NCI-H748 (cell line): Measurements from ENCODE around the gene RNF175.
"Not testable (repeated sequence)": the region's sequence is repeated elsewhere in the genome, so short reads cannot be mapped to it uniquely, and the experiment has no call there.

Experiments
- DNase-seq: peaks from one replicate; lab custom pipeline; 2025; ENCODE audit not compliant: unreplicated experiment; lab: John Stamatoyannopoulos, UW

The RNF175 gene

DNA sequence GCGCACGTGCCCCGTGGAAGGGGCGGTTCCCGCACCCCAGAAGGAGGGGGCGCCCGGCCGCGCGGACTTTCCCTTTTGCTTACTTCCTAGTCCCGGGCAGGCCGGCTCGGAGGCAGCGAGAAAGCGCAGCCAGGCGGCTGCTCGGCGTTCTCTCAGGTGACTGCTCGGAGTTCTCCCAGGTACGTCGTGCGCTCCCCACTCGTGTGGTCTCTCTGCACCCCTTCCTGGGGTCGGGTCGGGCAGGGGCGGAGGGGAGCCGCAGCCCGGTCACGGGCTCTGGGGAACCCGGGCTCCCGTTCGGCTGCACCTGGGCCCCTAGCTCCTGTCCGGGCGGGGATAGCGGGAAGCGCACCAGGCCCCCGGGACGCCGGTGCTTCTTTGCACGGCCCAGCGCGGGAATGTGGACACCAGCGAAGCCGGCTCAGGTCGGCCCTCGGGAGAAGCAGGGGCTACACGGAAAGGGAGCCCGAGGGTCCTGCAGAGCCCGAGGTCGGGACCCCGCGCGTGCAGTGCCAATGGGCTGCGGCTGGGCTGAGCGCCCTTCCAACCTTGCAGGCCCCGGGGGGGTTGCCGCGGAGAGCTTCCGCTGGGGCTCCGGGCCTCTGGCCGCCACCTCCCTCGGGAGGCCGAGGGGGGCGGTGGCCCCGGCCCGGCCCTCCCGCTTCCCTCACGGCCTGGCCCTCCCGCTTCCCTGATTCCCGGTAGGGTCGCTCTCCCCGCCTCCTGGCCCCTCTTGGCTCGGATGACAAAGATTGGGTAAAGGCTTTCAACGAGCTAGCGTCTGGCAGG is 75.4 kb downstream of the RNF175 start, which contains the start of gene TLR2:
Gene TLR2, plus strand, starts transcription at position 99 of the 789 bp plus-strand sequence. CDS start 18,628 bp downstream, outside the sequence.
- peak; percentile 26 for DNase-seq

DNA sequence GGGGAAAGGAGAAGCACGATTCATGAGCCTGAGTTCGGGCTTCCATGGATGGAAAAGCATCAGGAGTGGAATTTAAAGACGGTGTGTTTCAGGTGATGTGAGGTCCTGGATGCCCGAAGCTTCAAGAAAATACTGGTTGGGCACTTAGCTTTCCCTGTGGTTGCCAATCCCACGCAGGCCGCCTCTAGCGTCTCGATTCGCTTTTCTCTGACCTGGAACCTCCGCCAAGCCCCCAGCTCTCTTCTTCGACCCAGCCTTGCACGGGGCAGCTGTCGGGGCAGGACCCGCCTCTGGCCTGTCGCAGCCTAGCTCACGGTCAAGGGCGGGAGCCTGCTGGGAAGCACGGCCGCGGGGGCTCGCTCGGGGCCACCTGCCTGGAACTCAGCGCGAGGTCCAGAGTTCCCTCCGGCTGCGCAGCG is 76.1 kb downstream of the RNF175 start:
- no peak for DNase-seq

DNA sequence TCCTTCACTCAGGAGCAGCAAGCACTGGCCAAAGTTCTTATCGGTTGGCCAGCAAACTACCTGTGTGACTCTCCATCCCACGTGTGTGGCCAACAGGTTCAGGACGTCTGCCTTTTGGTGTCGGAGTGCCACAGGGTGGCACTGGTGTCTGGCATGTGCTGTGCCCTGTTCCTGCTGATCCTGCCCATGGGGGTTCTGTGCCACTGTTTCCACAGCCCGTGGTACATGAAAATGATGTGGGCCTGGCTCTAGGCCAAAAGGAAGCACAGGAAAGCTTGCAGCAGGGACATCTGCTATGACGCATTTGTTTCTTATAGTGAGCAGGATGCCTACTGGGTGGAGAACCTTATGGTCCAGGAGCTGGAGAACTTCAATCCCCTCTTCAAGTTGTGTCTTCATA is 80.3 kb downstream of the RNF175 start:
- no peak for DNase-seq

DNA sequence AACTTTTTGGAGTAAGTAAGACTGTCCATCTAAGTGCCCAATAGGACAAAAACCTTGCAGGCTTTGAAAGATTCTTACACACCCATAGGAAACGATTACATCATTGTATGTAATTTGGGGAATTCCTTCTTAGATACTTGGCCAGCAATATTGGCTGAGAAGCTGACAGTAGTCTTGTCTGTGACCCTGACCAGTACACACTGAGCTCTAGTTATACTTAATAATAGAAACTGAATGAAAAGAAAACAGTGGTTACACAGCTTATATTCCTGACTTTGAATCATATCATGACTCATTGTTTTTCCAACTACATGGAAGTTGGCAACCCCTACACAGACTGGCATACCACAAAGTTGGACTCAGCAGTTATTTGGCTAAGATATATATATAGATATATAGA is 82.8 kb downstream of the RNF175 start:
- no peak for DNase-seq

DNA sequence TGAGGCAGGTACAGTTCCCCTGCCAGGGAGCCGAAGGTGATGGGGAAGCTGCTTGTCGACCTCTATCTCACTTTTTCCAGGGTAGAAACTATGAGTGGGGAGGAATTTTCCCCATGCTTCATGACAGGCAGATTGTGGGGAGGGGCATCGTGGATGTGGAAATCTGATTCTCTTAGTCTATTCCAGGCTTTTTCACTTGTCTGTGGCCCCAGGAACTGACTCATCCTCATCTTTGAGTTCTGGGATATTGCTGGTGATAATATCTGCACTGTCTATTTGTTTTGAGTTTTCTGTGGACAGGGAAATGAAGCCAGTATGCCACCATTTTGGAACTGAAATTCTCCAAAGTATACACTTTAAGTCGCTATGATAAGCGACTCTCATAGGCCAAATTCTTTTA is 83.3 kb downstream of the RNF175 start:
- no peak for DNase-seq

DNA sequence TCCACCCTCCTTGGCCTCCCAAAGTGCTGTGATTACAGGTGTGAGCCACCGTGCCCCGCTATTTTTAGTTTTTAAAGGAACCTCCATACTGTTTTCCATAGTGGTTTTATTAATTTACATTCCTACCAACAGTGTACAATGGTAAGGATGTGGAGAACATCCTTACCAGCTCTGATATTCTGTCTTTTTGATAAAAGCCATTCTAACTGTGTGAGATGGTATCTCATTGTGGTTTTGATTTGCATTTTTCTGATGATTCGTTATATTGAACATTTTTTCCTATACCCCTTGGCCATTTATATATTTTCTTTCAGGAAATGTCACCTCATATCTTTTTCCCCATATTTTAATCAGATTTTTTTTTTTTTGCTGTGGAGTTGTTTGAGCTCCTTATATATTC is 90.0 kb downstream of the RNF175 start:
- no peak for DNase-seq

DNA sequence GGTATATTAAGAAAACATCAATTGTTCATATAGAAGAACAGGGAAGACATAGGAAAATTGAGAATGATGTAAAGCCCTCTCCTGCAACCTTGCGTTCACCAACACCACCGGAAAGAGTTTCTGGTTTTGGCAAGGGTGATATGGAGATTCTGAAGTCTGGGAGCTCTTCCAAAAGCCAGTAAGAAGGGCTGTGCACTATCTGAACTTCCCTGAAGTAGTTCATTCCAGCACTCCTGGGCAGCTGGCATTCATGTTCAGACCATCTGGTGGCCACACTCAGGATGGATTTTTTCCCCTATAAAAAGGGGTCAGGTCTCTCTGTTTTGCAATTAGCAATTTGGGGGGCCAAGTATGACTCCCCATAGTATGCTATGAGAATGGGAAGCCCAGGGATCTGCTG is 91.2 kb downstream of the RNF175 start:
- DNase-seq, result no peak

DNA sequence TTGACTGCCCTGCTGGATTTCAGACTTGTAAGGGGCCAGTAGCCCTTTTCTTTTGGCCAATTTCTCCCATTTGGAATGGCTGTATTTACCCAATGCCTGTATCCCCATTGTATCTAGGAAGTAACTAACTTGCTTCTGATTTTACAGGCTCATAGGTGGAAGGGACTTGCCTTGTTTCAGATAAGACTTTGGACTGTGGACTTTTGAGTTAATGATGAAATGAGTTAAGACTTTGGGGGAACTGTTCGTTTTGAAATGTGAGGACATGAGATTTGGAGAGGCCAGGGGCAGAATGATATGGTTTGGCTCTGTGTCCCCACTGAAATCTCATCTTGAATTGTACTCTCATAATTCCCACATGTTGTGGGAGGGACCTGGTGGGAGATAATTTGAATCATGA is 93.3 kb downstream of the RNF175 start:
- DNase-seq, result not testable (repeated sequence)

DNA sequence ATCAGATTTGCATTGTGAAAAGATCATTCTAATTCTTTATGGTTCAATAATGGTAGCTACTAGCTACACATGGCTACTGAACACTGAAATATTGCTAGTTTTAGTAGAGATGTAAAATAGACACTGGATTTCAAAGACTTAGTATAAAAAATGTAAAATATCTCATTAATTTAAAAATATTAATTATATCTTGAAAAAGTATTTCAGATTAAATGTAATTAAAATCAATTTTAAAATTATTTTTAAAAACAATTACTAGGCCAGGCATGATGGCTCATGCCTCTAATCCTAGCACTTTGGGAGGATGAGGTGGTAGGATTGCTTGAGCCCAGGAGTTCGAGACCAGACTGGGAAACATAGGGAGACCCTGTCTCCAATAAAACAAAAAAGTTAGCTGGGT is 96.2 kb downstream of the RNF175 start:
- no peak for DNase-seq

DNA sequence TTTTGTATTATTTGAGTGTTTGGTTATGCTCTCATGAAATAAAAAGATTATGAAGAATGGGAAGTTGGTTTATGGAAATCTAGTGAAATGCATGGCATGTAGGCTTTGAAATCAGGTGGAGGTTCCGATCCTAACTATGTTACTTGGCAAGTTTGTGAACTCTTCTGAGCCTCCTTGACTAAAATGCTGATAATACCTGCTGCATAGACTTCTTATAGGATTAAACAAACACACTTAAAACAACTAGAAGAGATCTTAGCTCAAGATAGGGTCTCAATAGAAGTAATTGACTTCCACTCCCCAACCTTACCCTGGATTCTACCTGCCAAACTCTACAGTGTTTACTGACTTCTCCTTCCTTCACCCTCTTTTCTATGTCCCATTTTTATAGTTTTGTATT is 97.9 kb downstream of the RNF175 start:
- no peak for DNase-seq

DNA sequence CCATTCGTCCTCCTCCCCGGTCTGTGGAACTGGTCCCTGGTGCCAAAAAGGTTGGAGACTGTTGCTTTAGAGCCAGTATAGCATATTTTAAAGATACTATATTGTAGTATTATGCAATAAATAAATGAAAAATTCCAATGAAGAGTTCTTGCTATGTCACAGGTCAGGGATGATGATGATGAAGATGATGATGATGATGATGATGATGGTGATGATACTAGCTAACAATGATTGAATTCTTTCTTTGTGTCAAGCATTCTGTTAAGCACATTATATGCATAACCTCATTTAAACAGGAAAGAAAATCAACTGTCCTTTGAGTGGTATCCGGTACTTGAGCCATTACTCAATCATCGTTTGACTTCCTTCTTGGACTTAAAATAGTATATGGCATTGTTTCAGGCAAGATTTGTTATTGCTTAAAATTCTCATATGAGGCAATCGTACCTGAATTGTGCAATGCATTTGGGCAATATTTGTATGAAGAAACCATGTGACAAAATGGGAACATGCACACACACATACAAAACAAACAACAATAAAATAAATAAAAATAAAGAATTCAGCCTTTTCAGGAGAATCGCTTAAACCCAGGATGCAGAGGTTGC is 98.5 kb downstream of the RNF175 start:
- no peak for DNase-seq
